CD8-positive, alpha-beta memory T cell (primary cell): ENCODE data around the gene KCTD16. TPM values are rescaled to one million over a fixed set of nuclear protein-coding genes. Genes with fewer than 3 reads are reported as not detected.

Experiments
- CTCF ChIA-PET: fragments of 350-600 bp; sonication (Branson Sonifier 250); formaldehyde crosslinking; loops from one replicate; lab custom pipeline; 2021; ENCODE audit warnings: antibody characterized with exemption; lab: Charles Lee
- POLR2A ChIA-PET: fragments of 350-600 bp; sonication (Branson Sonifier 250); formaldehyde crosslinking; loops from one replicate; lab custom pipeline; 2021; ENCODE audit warnings: antibody characterized with exemption; lab: Charles Lee
- DNase-seq, 5 donors: peaks; one replicate each; pipeline versions ENCODE4 v3.0.0 to v3.0.0-alpha.2; 2020 to 2022; ENCODE audit warnings: mixed read lengths in 1 of 5
- H3K27ac ChIP-seq: one replicate; pipeline ENCODE4 v1.7.0; 2013; ENCODE audit warnings: low read depth, mild to moderate bottlenecking, low read length, moderate library complexity
- H3K27me3 ChIP-seq: 2 replicates; pipeline ENCODE4 v1.7.0; 2013; ENCODE audit warnings: low read length, mild to moderate bottlenecking; ENCODE audit not compliant: insufficient read depth, poor library complexity, severe bottlenecking
- H3K36me3 ChIP-seq: 2 replicates; pipeline ENCODE4 v1.7.0; 2013; ENCODE audit warnings: mild to moderate bottlenecking, low read length, moderate library complexity; ENCODE audit not compliant: insufficient read depth
- H3K4me1 ChIP-seq: 2 replicates; pipeline ENCODE4 v1.7.0; 2013; ENCODE audit warnings: mild to moderate bottlenecking, low read length, moderate library complexity; ENCODE audit not compliant: insufficient read depth
- H3K4me3 ChIP-seq: 2 replicates; pipeline ENCODE4 v1.7.0; 2013; ENCODE audit warnings: mild to moderate bottlenecking, low read length
- H3K9me3 ChIP-seq: 2 replicates; pipeline ENCODE4 v1.7.0; 2013; ENCODE audit warnings: mild to moderate bottlenecking, low read length
- H3K27ac Mint-ChIP-seq, 8 donors: one replicate each; pipeline ENCODE4 v1.8.0; 2020 to 2021; ENCODE audit warnings: mixed read lengths in 8 of 8, mild to moderate bottlenecking in 6 of 8, inconsistent platforms in 3 of 8, moderate library complexity in 3 of 8
- H3K27me3 Mint-ChIP-seq, 2 donors: one replicate each; pipeline ENCODE4 v1.8.0; 2020 to 2021; ENCODE audit warnings: mixed read lengths in 2 of 2, mild to moderate bottlenecking in 1 of 2, moderate library complexity in 1 of 2
- H3K36me3 Mint-ChIP-seq, 3 donors: one replicate each; pipeline ENCODE4 v1.8.0; 2020 to 2021; ENCODE audit warnings: mixed read lengths in 3 of 3, inconsistent platforms in 1 of 3, mild to moderate bottlenecking in 1 of 3
- H3K4me1 Mint-ChIP-seq, 3 donors: one replicate each; pipeline ENCODE4 v1.8.0; 2020 to 2021; ENCODE audit warnings: mixed read lengths in 3 of 3, inconsistent platforms in 1 of 3, mild to moderate bottlenecking in 1 of 3
- H3K4me3 Mint-ChIP-seq, 7 donors: one replicate each; pipeline ENCODE4 v1.8.0; 2020 to 2021; ENCODE audit warnings: mixed read lengths in 7 of 7, mild to moderate bottlenecking in 6 of 7, moderate library complexity in 4 of 7, inconsistent platforms in 2 of 7
- H3K9me3 Mint-ChIP-seq, 5 donors: one replicate each; pipeline ENCODE4 v1.8.0; 2020 to 2022; ENCODE audit warnings: mixed read lengths in 5 of 5, mild to moderate bottlenecking in 3 of 5, moderate library complexity in 2 of 5, inconsistent platforms in 1 of 5
- polyA plus RNA-seq: library from polyadenylated mRNA; unstranded; fragments of 300-500 nt; fragmentation: Illumina TruSeq; gene quantifications from one replicate; pipeline ENCODE4 v1.2.3, GENCODE V29; 2021
- total RNA-seq, 2 experiments: library from RNA; stranded (reverse); gene quantifications; one replicate each; pipeline ENCODE4 v1.2.3, GENCODE V29; 2021

Gene KCTD16
- total and polyA plus RNA-seq, 3 experiments from 2014 or later, result 0.01 to 0.09 (median 0.02) TPM

- DNase-seq, result no peak
- peaks cover 0 to 4% (median 2%) of the 10 kb centered on the region in 5 donors for H3K9me3 Mint-ChIP-seq
- no peaks in the 10 kb centered on the region for H3K9me3 ChIP-seq
- peaks cover 3 to 4% of the 10 kb centered on the region in 2 donors for H3K27me3 Mint-ChIP-seq
- H3K27ac ChIP-seq, result no peak overlapping the region
- no peaks in the 10 kb centered on the region for H3K4me1 ChIP-seq
- CTCF ChIA-PET, result no interaction called here
- H3K4me3 Mint-ChIP-seq, result no peak overlapping the region
- POLR2A ChIA-PET, result no interaction called here
- H3K36me3 ChIP-seq, result no peaks in the 10 kb centered on the region
- no peak overlapping the region for H3K4me3 ChIP-seq
- H3K27me3 ChIP-seq, result no peaks in the 10 kb centered on the region
- no peaks in the 10 kb centered on the region for H3K4me1 Mint-ChIP-seq
- H3K27ac Mint-ChIP-seq, result no peak overlapping the region
- H3K36me3 Mint-ChIP-seq, result no peaks in the 10 kb centered on the region
Observed at GRCh38 chr5:144361406-144361805, 190.7 kb downstream of the KCTD16 start.

- Histone ChIP-seq H3K9me3 (no peaks in the 10 kb centered on the region), H3K4me3 (no peak overlapping the region), H3K36me3 (no peaks in the 10 kb centered on the region), H3K27me3 (no peaks in the 10 kb centered on the region), H3K27ac (no peak overlapping the region), H3K4me1 (no peaks in the 10 kb centered on the region)
- no peaks in the 10 kb centered on the region for H3K4me1 Mint-ChIP-seq
- H3K36me3 Mint-ChIP-seq, result no peaks in the 10 kb centered on the region
- no peak overlapping the region for H3K4me3 Mint-ChIP-seq
- peaks cover 4 to 5% of the 10 kb centered on the region in 2 donors for H3K27me3 Mint-ChIP-seq
- H3K9me3 Mint-ChIP-seq, result peaks cover 0 to 4% (median 2%) of the 10 kb centered on the region in 5 donors
- ChIA-PET POLR2A (no interaction called here), CTCF (no interaction called here)
- no peak overlapping the region for H3K27ac Mint-ChIP-seq
- no peak for DNase-seq
Observed at GRCh38 chr5:144365885-144366284, 195.2 kb downstream of the KCTD16 start.

- Mint-ChIP-seq H3K27me3 (peaks cover 4 to 5% of the 10 kb centered on the region in 2 donors), H3K4me3 (no peak overlapping the region)
- POLR2A ChIA-PET, result no interaction called here
Observed at GRCh38 chr5:144367991-144368390, 197.3 kb downstream of the KCTD16 start.

GRCh38 chr5:144368556-144368955 lies 197.9 kb downstream of the KCTD16 start:
- H3K9me3 ChIP-seq, result no peaks in the 10 kb centered on the region
- no peaks in the 10 kb centered on the region for H3K36me3 Mint-ChIP-seq
- no peaks in the 10 kb centered on the region for H3K36me3 ChIP-seq
- H3K27ac Mint-ChIP-seq, result no peak overlapping the region
- H3K4me1 Mint-ChIP-seq, result no peaks in the 10 kb centered on the region
- peaks cover 4 to 5% of the 10 kb centered on the region in 2 donors for H3K27me3 Mint-ChIP-seq
- H3K27me3 ChIP-seq, result no peaks in the 10 kb centered on the region
- no peaks in the 10 kb centered on the region for H3K4me1 ChIP-seq
- DNase-seq, result no peak
- H3K9me3 Mint-ChIP-seq, result peaks cover 0 to 5% (median 0%) of the 10 kb centered on the region in 5 donors
- H3K4me3 Mint-ChIP-seq, result no peak overlapping the region
- H3K27ac ChIP-seq, result no peak overlapping the region
- ChIA-PET CTCF (no interaction called here), POLR2A (no interaction called here)
- H3K4me3 ChIP-seq, result no peak overlapping the region

More at GRCh38 chr5:144367991-144368390, 197.3 kb downstream of the KCTD16 start:
- peaks cover 0 to 5% (median 0%) of the 10 kb centered on the region in 5 donors for H3K9me3 Mint-ChIP-seq
- Histone ChIP-seq H3K4me3 (no peak overlapping the region), H3K27ac (no peak overlapping the region), H3K27me3 (no peaks in the 10 kb centered on the region), H3K4me1 (no peaks in the 10 kb centered on the region), H3K36me3 (no peaks in the 10 kb centered on the region), H3K9me3 (no peaks in the 10 kb centered on the region)
- H3K36me3 Mint-ChIP-seq, result no peaks in the 10 kb centered on the region
- CTCF ChIA-PET, result no interaction called here
- H3K27ac Mint-ChIP-seq, result no peak overlapping the region
- no peak for DNase-seq
- no peaks in the 10 kb centered on the region for H3K4me1 Mint-ChIP-seq

GRCh38 chr5:144369006-144369405 lies 198.3 kb downstream of the KCTD16 start:
- no peaks in the 10 kb centered on the region for H3K27me3 ChIP-seq
- peaks cover 4 to 5% of the 10 kb centered on the region in 2 donors for H3K27me3 Mint-ChIP-seq
- H3K9me3 ChIP-seq, result no peaks in the 10 kb centered on the region
- ChIA-PET POLR2A (no interaction called here), CTCF (no interaction called here)
- H3K9me3 Mint-ChIP-seq, result peaks cover 0 to 5% (median 0%) of the 10 kb centered on the region in 5 donors
- H3K27ac ChIP-seq, result no peak overlapping the region
- H3K36me3 Mint-ChIP-seq, result no peaks in the 10 kb centered on the region
- H3K36me3 ChIP-seq, result no peaks in the 10 kb centered on the region
- H3K4me3 Mint-ChIP-seq, result no peak overlapping the region
- H3K4me1 ChIP-seq, result no peaks in the 10 kb centered on the region
- no peak for DNase-seq
- no peak overlapping the region for H3K27ac Mint-ChIP-seq
- no peak overlapping the region for H3K4me3 ChIP-seq
- no peaks in the 10 kb centered on the region for H3K4me1 Mint-ChIP-seq

- Mint-ChIP-seq H3K4me1 (no peaks in the 10 kb centered on the region), H3K27me3 (peaks cover 4 to 5% of the 10 kb centered on the region in 2 donors), H3K9me3 (peaks cover 0 to 2% (median 0%) of the 10 kb centered on the region in 5 donors), H3K27ac (no peak overlapping the region), H3K36me3 (no peaks in the 10 kb centered on the region), H3K4me3 (no peak overlapping the region)
- ChIA-PET POLR2A (no interaction called here), CTCF (no interaction called here)
- Histone ChIP-seq H3K4me3 (no peak overlapping the region), H3K4me1 (no peaks in the 10 kb centered on the region), H3K27me3 (no peaks in the 10 kb centered on the region), H3K27ac (no peak overlapping the region), H3K36me3 (no peaks in the 10 kb centered on the region), H3K9me3 (no peaks in the 10 kb centered on the region)
- no peak for DNase-seq
Observed at GRCh38 chr5:144370273-144370672, 199.6 kb downstream of the KCTD16 start.

- H3K27me3 ChIP-seq, result no peaks in the 10 kb centered on the region
- no peak for DNase-seq
- H3K36me3 ChIP-seq, result no peaks in the 10 kb centered on the region
- H3K27ac ChIP-seq, result no peak overlapping the region
- Mint-ChIP-seq H3K27ac (no peak overlapping the region), H3K36me3 (no peaks in the 10 kb centered on the region), H3K27me3 (peaks cover 0 to 2% of the 10 kb centered on the region in 2 donors), H3K9me3 (peaks cover 0 to 4% (median 0%) of the 10 kb centered on the region in 5 donors), H3K4me3 (no peak overlapping the region), H3K4me1 (no peaks in the 10 kb centered on the region)
- no peaks in the 10 kb centered on the region for H3K4me1 ChIP-seq
- no peaks in the 10 kb centered on the region for H3K9me3 ChIP-seq
- H3K4me3 ChIP-seq, result no peak overlapping the region
- POLR2A ChIA-PET, result no interaction called here
- CTCF ChIA-PET, result no interaction called here
Observed at GRCh38 chr5:144374637-144375036, 204.0 kb downstream of the KCTD16 start.

- POLR2A ChIA-PET, result no interaction called here
- Mint-ChIP-seq H3K9me3 (peaks cover 0 to 12% (median 3%) of the 10 kb centered on the region in 5 donors), H3K27ac (no peak overlapping the region), H3K4me3 (no peak overlapping the region), H3K36me3 (no peaks in the 10 kb centered on the region), H3K27me3 (peaks cover 0 to 2% of the 10 kb centered on the region in 2 donors), H3K4me1 (no peaks in the 10 kb centered on the region)
- Histone ChIP-seq H3K27me3 (no peaks in the 10 kb centered on the region), H3K36me3 (no peaks in the 10 kb centered on the region), H3K4me3 (no peak overlapping the region), H3K4me1 (no peaks in the 10 kb centered on the region), H3K27ac (no peak overlapping the region), H3K9me3 (no peaks in the 10 kb centered on the region)
- no peak for DNase-seq
- CTCF ChIA-PET, result no interaction called here
Observed at GRCh38 chr5:144377207-144377606, 206.5 kb downstream of the KCTD16 start.
